WTC11 (cell line): ENCODE measurements around the gene KCNA5.

Experiments used
- CTCF ChIP-seq: fragments of 200-600 bp; IDR thresholded peaks from 2 replicates; pipeline ENCODE4 v1.8.0; 2022; ENCODE audit warnings: antibody characterized with exemption
- ELF4 ChIP-seq: sonication (generic); formaldehyde crosslinking; IDR thresholded peaks from 2 replicates; pipeline ENCODE4 v1.8.1; 2022; ENCODE audit warnings: low read depth, mild to moderate bottlenecking, moderate library complexity, missing genetic modification reagents
- ETV6 ChIP-seq: sonication (generic); formaldehyde crosslinking; IDR thresholded peaks from 2 replicates; pipeline ENCODE4 v1.8.1; 2022; ENCODE audit warnings: mild to moderate bottlenecking, missing genetic modification reagents
- FOXK1 ChIP-seq: sonication (generic); formaldehyde crosslinking; IDR thresholded peaks from 2 replicates; pipeline ENCODE4 v1.8.0; 2022; ENCODE audit warnings: mild to moderate bottlenecking, moderate library complexity, missing genetic modification reagents
- KAT7 ChIP-seq: sonication (generic); formaldehyde crosslinking; IDR thresholded peaks from 2 replicates; pipeline ENCODE4 v1.8.1; 2023; ENCODE audit warnings: missing genetic modification reagents, mild to moderate bottlenecking, borderline replicate concordance
- NFE2L1 ChIP-seq: sonication (generic); formaldehyde crosslinking; IDR thresholded peaks from 2 replicates; pipeline ENCODE4 v1.8.1; 2023; ENCODE audit warnings: missing genetic modification reagents
- NR1H2 ChIP-seq: sonication (generic); formaldehyde crosslinking; IDR thresholded peaks from 2 replicates; pipeline ENCODE4 v1.9.0; 2021; ENCODE audit warnings: mild to moderate bottlenecking, moderate library complexity, missing genetic modification reagents
- NR3C1 ChIP-seq: sonication (generic); formaldehyde crosslinking; conservative IDR thresholded peaks from 2 replicates; pipeline ENCODE4 v1.8.1; 2023; ENCODE audit warnings: low read depth, mild to moderate bottlenecking, missing genetic modification reagents
- ZNF423 ChIP-seq: fragments of 250-450 bp; sonication (Bioruptor Pico); IDR thresholded peaks from 2 replicates; pipeline ENCODE4 v2.1.2; 2022; ENCODE audit warnings: mild to moderate bottlenecking, moderate library complexity
- TF ChIP-seq, protein P1 (sequence below): sonication (generic); formaldehyde crosslinking; IDR thresholded peaks from 2 replicates; pipeline ENCODE4 v1.8.1; 2022; ENCODE audit warnings: low read depth, missing genetic modification reagents, borderline replicate concordance
- TF ChIP-seq, protein P2 (sequence below): sonication (generic); formaldehyde crosslinking; IDR thresholded peaks from 2 replicates; pipeline ENCODE4 v1.8.1; 2023; ENCODE audit warnings: mild to moderate bottlenecking, moderate library complexity, missing genetic modification reagents

DNA sequence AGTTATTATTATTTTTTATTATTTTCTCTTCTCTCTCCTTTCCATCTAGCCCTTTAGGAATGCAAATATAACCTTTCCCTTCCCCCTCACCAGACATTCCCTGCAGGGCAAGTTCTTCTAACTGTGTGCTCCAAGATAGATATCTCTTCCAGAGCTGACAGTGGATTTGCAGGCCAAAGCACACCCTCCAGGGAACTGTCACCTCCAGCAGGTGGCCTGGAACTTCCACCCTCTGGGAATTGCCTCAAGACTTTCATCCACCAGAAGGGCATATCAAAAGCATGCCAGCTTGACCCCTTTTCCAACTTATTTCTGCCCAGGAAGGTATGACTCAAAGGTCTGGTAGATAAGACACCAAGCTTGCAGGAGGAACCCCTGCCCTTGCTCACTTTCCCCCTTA, 13.6 kb upstream of the KCNA5 start:
- TF ChIP-seq FOXK1 (CRISPR knock-in tag) (no peak), ZNF423 (CRISPR knock-in tag) (no peak), CTCF (no peak), KAT7 (no peak), ETV6 (CRISPR knock-in tag) (no peak), NR3C1 (CRISPR knock-in tag) (no peak), ELF4 (CRISPR knock-in tag) (no peak), NR1H2 (CRISPR knock-in tag) (no peak), NFE2L1 (CRISPR knock-in tag) (no peak)
- TF ChIP-seq, protein P1, sequence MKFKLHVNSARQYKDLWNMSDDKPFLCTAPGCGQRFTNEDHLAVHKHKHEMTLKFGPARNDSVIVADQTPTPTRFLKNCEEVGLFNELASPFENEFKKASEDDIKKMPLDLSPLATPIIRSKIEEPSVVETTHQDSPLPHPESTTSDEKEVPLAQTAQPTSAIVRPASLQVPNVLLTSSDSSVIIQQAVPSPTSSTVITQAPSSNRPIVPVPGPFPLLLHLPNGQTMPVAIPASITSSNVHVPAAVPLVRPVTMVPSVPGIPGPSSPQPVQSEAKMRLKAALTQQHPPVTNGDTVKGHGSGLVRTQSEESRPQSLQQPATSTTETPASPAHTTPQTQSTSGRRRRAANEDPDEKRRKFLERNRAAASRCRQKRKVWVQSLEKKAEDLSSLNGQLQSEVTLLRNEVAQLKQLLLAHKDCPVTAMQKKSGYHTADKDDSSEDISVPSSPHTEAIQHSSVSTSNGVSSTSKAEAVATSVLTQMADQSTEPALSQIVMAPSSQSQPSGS (CRISPR knock-in tag) = no peak
- TF ChIP-seq, protein P2, sequence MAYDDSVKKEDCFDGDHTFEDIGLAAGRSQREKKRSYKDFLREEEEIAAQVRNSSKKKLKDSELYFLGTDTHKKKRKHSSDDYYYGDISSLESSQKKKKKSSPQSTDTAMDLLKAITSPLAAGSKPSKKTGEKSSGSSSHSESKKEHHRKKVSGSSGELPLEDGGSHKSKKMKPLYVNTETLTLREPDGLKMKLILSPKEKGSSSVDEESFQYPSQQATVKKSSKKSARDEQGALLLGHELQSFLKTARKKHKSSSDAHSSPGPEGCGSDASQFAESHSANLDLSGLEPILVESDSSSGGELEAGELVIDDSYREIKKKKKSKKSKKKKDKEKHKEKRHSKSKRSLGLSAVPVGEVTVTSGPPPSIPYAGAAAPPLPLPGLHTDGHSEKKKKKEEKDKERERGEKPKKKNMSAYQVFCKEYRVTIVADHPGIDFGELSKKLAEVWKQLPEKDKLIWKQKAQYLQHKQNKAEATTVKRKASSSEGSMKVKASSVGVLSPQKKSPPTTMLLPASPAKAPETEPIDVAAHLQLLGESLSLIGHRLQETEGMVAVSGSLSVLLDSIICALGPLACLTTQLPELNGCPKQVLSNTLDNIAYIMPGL (CRISPR knock-in tag) = no peak
